HG03571 (cell line): ENCODE measurements around the gene PLK1.

Experiments
- ATAC-seq: cut with Tn5 transposase; IDR thresholded peaks from one replicate; pipeline ENCODE4 v1.9.1; 2021; ENCODE audit not compliant: unreplicated experiment

The PLK1 gene

GRCh38 chr16:23679274-23679985, 741 bp downstream of the PLK1 start:
- ATAC-seq, result no peak

DNA sequence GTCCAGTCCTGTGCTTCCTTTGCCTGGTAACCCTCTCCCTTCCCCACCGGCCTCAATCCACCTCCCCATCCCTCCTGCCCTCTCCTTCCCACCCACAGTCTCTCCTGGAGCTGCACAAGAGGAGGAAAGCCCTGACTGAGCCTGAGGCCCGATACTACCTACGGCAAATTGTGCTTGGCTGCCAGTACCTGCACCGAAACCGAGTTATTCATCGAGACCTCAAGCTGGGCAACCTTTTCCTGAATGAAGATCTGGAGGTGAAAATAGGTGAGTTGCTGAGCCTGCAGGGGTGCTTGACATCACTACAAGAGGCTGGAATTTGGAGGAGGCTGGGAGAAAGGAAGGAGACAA, 1.3 kb downstream of the PLK1 start:
- no peak for ATAC-seq

DNA sequence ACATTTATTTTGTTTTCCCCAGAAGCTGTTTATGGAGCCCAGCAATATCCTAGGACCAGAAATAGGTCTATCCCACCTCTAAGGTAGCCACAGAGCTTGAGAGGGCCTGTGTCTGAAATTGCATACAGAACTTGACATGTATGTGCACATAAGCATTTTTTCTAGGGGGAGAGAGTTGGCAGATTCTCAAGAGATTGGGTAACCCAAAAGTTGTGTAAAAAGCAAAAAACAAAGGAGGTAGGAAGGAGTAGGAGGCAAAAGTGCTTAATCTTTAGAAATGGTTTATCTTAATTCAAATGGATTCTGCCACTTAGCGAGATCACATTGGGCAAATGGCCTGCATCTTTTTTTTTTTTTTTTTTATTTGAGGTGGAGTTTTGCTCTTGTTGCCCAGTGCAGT, 3.5 kb downstream of the PLK1 start:
- ATAC-seq, result no peak

GRCh38 chr16:23683487-23683886, 4.8 kb downstream of the PLK1 start:
- no peak for ATAC-seq

- ATAC-seq, result no peak
These were observed 8.5 kb downstream of the PLK1 start for GRCh38 chr16:23687034-23687808.

GRCh38 chr16:23689442-23690187, 10.9 kb downstream of the PLK1 start:
- no peak for ATAC-seq

DNA sequence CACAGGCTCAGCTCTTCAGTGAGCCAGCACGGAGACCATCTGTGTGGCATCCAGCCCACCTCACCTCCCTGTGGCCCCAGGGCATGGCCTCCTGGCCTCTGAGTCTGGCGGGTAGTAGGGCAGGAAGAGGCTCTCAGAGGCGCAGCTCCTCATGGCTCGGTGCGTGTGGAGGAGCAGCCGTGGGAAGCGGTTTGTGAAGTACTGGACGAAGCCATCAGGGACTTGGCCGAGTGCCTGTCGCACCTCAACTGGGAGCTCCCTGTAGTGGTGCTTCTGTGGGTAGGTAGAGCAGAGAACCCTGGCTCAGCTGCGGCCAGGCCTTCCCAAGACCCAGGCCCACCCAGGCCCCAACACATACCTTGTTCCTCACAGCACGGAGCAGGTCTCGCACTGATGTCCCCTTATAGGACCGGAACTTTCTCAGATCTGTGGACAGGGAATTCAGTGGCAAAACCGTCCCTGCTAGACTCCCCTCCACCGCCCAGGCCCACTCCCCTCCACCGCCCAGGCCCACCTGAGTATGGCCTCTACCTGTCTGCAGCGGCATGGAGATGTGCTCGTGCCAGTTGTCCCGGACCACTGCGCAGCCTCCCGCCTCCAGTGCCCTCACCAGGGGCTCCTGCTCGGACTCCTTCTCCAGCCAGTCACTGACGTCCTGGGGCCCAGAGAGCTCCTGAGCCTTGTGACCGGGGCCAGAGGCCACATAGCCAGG, 12.2 kb downstream of the PLK1 start:
- no peak for ATAC-seq

- no peak for ATAC-seq
These were observed 12.9 kb downstream of the PLK1 start for GRCh38 chr16:23691483-23692189.

- ATAC-seq, result no peak
These were observed 13.6 kb downstream of the PLK1 start for GRCh38 chr16:23692190-23692837.

DNA sequence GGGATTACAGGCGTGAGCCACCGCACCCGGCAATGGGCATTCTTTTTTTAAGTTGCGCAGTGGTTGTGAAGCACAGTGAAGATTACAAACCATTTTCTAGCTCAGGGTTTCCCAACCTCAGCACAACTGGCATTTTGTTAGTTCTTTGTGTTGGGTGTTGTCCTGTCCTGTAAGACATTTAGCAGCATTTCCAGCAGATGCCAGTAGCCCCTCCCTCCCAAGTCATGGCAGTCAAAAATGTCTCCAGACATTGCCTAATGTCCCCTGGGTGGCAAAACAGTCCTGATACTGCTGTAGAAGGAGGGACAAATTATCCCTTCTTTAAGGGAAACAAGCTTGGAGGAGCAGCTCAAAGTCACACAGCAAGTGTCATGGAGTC, 15.6 kb downstream of the PLK1 start:
- ATAC-seq, result no peak

DNA sequence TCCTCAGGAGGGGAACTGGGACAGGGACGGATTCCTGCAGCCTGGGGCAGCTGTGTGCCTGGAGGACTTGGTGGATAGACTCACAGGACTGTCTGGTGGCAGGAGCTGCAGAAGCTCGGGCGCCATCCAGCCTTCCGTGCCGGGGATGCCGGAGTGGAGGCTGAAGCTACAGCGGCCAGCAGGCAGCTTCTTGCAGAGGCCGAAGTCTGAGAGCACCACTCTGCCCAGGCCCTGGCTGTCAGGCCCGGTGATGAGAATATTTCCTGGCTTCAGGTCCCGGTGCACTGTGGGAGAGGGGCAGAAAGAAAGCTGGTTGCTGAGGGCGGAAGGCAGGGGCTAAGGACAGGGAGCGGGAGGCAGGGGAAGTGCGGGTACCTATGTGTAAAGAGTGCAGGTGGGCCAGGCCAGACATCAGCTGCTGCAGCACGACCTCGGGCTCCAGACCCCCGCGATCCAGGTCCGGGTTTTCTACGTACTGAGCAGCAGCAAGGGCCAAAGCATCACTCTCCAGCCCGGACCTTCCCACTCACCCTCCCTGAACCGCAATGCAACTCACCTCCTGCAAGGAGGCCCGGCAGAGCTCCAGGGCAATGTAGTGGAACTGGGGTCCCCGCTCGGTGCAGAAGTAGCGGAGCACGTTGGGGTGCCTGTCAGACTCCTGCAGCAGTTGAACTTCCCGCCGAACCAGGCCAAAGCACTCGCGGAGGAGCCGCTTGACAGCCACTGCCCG, 16.1 kb downstream of the PLK1 start:
- ATAC-seq, result no peak

GRCh38 chr16:23695756-23696155, 17.1 kb downstream of the PLK1 start:
- no peak for ATAC-seq

GRCh38 chr16:23699100-23699499, 20.4 kb downstream of the PLK1 start:
- ATAC-seq, result no peak

- ATAC-seq, result no peak
These were observed 21.4 kb downstream of the PLK1 start for GRCh38 chr16:23700093-23700492.

- ATAC-seq, result no peak
These were observed 21.8 kb downstream of the PLK1 start for GRCh38 chr16:23700509-23700908.

DNA sequence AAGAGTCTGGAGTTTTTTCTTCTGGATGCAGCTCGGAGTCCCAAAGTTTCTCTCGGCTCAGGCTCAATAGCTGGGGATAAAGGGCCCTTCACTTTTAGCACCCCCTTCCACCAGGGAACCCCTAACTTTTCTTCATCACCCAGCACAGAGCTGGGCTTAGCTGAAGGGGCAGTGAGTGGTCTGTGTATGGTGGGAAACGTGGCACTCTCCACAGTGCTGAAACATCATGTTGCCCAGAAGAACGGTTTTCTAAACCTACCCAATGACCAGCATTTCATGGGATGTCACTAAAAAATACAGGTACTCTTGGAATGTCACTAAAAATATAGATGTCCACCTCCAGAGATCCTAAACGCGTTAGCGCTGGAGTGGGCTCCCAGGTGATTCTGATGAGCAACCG, 22.4 kb downstream of the PLK1 start:
- no peak for ATAC-seq

GRCh38 chr16:23702951-23703350, 24.3 kb downstream of the PLK1 start:
- ATAC-seq, result no peak

- ATAC-seq, result no peak
These were observed 26.3 kb downstream of the PLK1 start for GRCh38 chr16:23704772-23705516.

DNA sequence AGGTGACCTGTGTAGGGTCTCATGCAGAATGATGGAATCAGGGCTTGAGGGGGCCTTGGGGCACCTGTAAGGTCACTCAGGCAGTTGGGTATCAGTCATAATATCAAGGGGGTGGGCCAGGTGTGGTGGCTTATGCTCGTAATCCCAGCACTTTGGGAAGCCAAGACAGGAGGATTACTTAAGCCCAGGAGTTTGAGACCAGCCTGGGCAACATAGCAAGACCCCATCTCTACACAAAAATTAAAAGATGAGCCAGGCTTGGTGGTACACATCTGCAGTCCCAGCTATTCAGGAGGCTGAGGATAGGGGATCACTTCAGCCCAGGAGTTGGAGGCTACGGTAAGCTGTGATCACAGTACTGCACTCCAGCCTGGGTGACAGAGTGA, 26.8 kb downstream of the PLK1 start:
- no peak for ATAC-seq
